Stimulated activated naive CD8-positive, alpha-beta T cell treated with anti-CD3 and anti-CD28 coated beads, Interleukin-15, Interleukin-2, amounts not matched to agents 100 ng/mL and 50 ng/mL, for 24 hours (primary cell): ENCODE data around the gene H2AZ1.
A peak's percentile ranks its signal among the peaks of the same experiment; 100 is the strongest.
"Not testable (repeated sequence)": the region's sequence is repeated elsewhere in the genome, so short reads cannot be mapped to it uniquely, and the experiment has no call there.

Experiments
- H3K27ac Mint-ChIP-seq: one replicate; pipeline ENCODE4 v1.8.0; 2021; ENCODE audit warnings: mild to moderate bottlenecking, mixed read lengths
- H3K27me3 Mint-ChIP-seq: one replicate; pipeline ENCODE4 v1.8.0; 2021; ENCODE audit warnings: mixed read lengths
- H3K36me3 Mint-ChIP-seq: one replicate; pipeline ENCODE4 v1.8.0; 2021; ENCODE audit warnings: low read depth, mixed read lengths
- H3K4me1 Mint-ChIP-seq: one replicate; pipeline ENCODE4 v1.8.0; 2021; ENCODE audit warnings: low read depth, mixed read lengths
- H3K4me3 Mint-ChIP-seq: one replicate; pipeline ENCODE4 v1.8.0; 2021; ENCODE audit warnings: mild to moderate bottlenecking, mixed read lengths
- H3K9me3 Mint-ChIP-seq: one replicate; pipeline ENCODE4 v1.8.0; 2021; ENCODE audit warnings: mixed read lengths

The H2AZ1 gene

GRCh38 chr4:99958207-99958606 lies 8.1 kb upstream of the H2AZ1 start:
- H3K27ac Mint-ChIP-seq, H3K36me3 Mint-ChIP-seq, H3K4me3 Mint-ChIP-seq, H3K4me1 Mint-ChIP-seq, H3K27me3 Mint-ChIP-seq: not testable (repeated sequence)
- peaks cover 10% of the 10 kb centered on the region for H3K9me3 Mint-ChIP-seq

GRCh38 chr4:99950913-99951254 lies 809 bp upstream of the H2AZ1 start:
- Mint-ChIP-seq H3K4me1 (peaks cover 17% of the 10 kb centered on the region), H3K27ac (no peak overlapping the region), H3K4me3 (no peak overlapping the region), H3K9me3 (no peaks in the 10 kb centered on the region), H3K36me3 (peaks cover 17% of the 10 kb centered on the region), H3K27me3 (no peaks in the 10 kb centered on the region)

GRCh38 chr4:99949034-99949998 lies 759 bp downstream of the H2AZ1 start:
- Mint-ChIP-seq H3K9me3 (no peaks in the 10 kb centered on the region), H3K4me3 (no peak overlapping the region), H3K36me3 (peaks cover 29% of the 10 kb centered on the region), H3K27ac (no peak overlapping the region), H3K27me3 (no peaks in the 10 kb centered on the region), H3K4me1 (peaks cover 32% of the 10 kb centered on the region)

- Mint-ChIP-seq H3K4me3 (no peak overlapping the region), H3K4me1 (peaks cover 50% of the 10 kb centered on the region)
Observed at GRCh38 chr4:99947608-99948007, 2.5 kb downstream of the H2AZ1 start.

GRCh38 chr4:99947190-99947578 lies 2.9 kb downstream of the H2AZ1 start:
- Mint-ChIP-seq H3K4me1 (peaks cover 51% of the 10 kb centered on the region), H3K27me3 (no peaks in the 10 kb centered on the region), H3K9me3 (no peaks in the 10 kb centered on the region), H3K4me3 (no peak overlapping the region), H3K27ac (peak overlapping the region; percentile 94), H3K36me3 (peaks cover 50% of the 10 kb centered on the region)

More at GRCh38 chr4:99947608-99948007, 2.5 kb downstream of the H2AZ1 start:
- Mint-ChIP-seq H3K27me3 (no peaks in the 10 kb centered on the region), H3K36me3 (peaks cover 46% of the 10 kb centered on the region), H3K27ac (peak overlapping the region; percentile 94), H3K9me3 (no peaks in the 10 kb centered on the region)

- Mint-ChIP-seq H3K4me1 (peaks cover 52% of the 10 kb centered on the region), H3K9me3 (no peaks in the 10 kb centered on the region), H3K27ac (peak within 1 kb of the TSS; percentile 97), H3K27me3 (no peaks in the 10 kb centered on the region), H3K36me3 (peaks cover 57% of the 10 kb centered on the region), H3K4me3 (peak within 1 kb of the TSS; percentile 99)
Observed at GRCh38 chr4:99946356-99947189, 3.5 kb downstream of the H2AZ1 start, which contains the start of gene DNAJB14. TSS of gene DNAJB14 (minus strand) at chr4:99946618. CDS start at chr4:99946571, 47 bp downstream.

- Mint-ChIP-seq H3K36me3 (peaks cover 62% of the 10 kb centered on the region), H3K27ac (peak overlapping the region; percentile 97), H3K27me3 (no peaks in the 10 kb centered on the region), H3K4me3 (peak overlapping the region; percentile 99), H3K4me1 (peaks cover 59% of the 10 kb centered on the region), H3K9me3 (peaks cover 5% of the 10 kb centered on the region)
Observed at GRCh38 chr4:99945718-99946355, 4.2 kb downstream of the H2AZ1 start.

GRCh38 chr4:99943904-99944437 lies 6.1 kb downstream of the H2AZ1 start:
- Mint-ChIP-seq H3K4me3 (peak overlapping the region; percentile 99), H3K36me3 (peaks cover 62% of the 10 kb centered on the region), H3K9me3 (peaks cover 5% of the 10 kb centered on the region), H3K4me1 (peaks cover 64% of the 10 kb centered on the region), H3K27me3 (no peaks in the 10 kb centered on the region), H3K27ac (peak overlapping the region; percentile 72)

- no peaks in the 10 kb centered on the region for H3K27me3 Mint-ChIP-seq
- H3K36me3 Mint-ChIP-seq: peaks cover 58% of the 10 kb centered on the region
- H3K9me3 Mint-ChIP-seq: peaks cover 5% of the 10 kb centered on the region
- no peak overlapping the region for H3K4me3 Mint-ChIP-seq
- H3K4me1 Mint-ChIP-seq: peaks cover 37% of the 10 kb centered on the region
- H3K27ac Mint-ChIP-seq: no peak overlapping the region
Observed at GRCh38 chr4:99938243-99938753, 11.8 kb downstream of the H2AZ1 start.

- peaks cover 45% of the 10 kb centered on the region for H3K36me3 Mint-ChIP-seq
- no peak overlapping the region for H3K27ac Mint-ChIP-seq
- H3K4me3 Mint-ChIP-seq: no peak overlapping the region
- no peaks in the 10 kb centered on the region for H3K9me3 Mint-ChIP-seq
- H3K4me1 Mint-ChIP-seq: peaks cover 44% of the 10 kb centered on the region
- H3K27me3 Mint-ChIP-seq: no peaks in the 10 kb centered on the region
Observed at GRCh38 chr4:99934891-99935290, 15.2 kb downstream of the H2AZ1 start.

GRCh38 chr4:99927566-99927965 lies 22.5 kb downstream of the H2AZ1 start:
- no peak overlapping the region for H3K27ac Mint-ChIP-seq
- H3K36me3 Mint-ChIP-seq: peaks cover 34% of the 10 kb centered on the region
- no peak overlapping the region for H3K4me3 Mint-ChIP-seq
- H3K9me3 Mint-ChIP-seq: no peaks in the 10 kb centered on the region
- peaks cover 26% of the 10 kb centered on the region for H3K4me1 Mint-ChIP-seq
- H3K27me3 Mint-ChIP-seq: no peaks in the 10 kb centered on the region

GRCh38 chr4:99921174-99921573 lies 28.9 kb downstream of the H2AZ1 start:
- Mint-ChIP-seq H3K27me3 (no peaks in the 10 kb centered on the region), H3K36me3 (peaks cover 57% of the 10 kb centered on the region), H3K27ac (no peak overlapping the region), H3K4me1 (peaks cover 13% of the 10 kb centered on the region), H3K9me3 (peaks cover 8% of the 10 kb centered on the region), H3K4me3 (no peak overlapping the region)

- Mint-ChIP-seq H3K9me3 (peaks cover 8% of the 10 kb centered on the region), H3K4me1 (peaks cover 10% of the 10 kb centered on the region), H3K27me3 (no peaks in the 10 kb centered on the region), H3K4me3 (no peak overlapping the region), H3K36me3 (peaks cover 66% of the 10 kb centered on the region), H3K27ac (no peak overlapping the region)
Observed at GRCh38 chr4:99918656-99919055, 31.4 kb downstream of the H2AZ1 start.

GRCh38 chr4:99917575-99917974 lies 32.5 kb downstream of the H2AZ1 start:
- peaks cover 73% of the 10 kb centered on the region for H3K36me3 Mint-ChIP-seq
- H3K4me3 Mint-ChIP-seq: no peak overlapping the region
- no peak overlapping the region for H3K27ac Mint-ChIP-seq
- no peaks in the 10 kb centered on the region for H3K27me3 Mint-ChIP-seq
- H3K9me3 Mint-ChIP-seq: peaks cover 8% of the 10 kb centered on the region
- H3K4me1 Mint-ChIP-seq: peaks cover 10% of the 10 kb centered on the region
